Activated CD8-positive, alpha-beta memory T cell treated with anti-CD3 and anti-CD28 coated beads, Interleukin-2, amount 50 U/mL, for 1 hour (primary cell): ENCODE data around the gene ALOXE3.
A peak's percentile ranks its signal among the peaks of the same experiment; 100 is the strongest.
"Not testable (repeated sequence)": the region's sequence is repeated elsewhere in the genome, so short reads cannot be mapped to it uniquely, and the experiment has no call there.

ENCODE experiments used
- DNase-seq: peaks from one replicate; pipeline ENCODE4 v3.0.0-alpha.2; 2020; ENCODE audit errors: extremely low read depth

Gene ALOXE3

DNA sequence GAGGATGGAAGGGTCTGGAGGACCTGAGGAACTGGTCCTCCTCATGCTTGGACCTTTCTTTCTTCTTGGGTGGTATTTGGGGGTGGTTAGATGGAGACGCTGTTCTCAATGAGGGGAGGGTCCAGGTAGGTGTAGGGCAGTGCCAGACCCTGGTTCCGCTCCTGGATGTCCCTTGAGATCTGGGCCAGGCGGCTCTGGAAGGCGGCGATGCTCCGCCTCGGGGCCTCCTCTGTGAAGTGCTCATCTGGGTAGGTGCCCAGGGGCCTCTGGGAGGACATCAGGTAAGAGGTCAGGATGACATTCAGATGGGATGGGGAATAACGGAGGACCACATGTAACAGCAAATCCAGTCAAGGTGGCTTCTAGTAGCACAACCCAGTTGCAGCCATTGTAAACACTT is 21.8 kb downstream of the ALOXE3 start:
- DNase-seq, result no peak

- DNase-seq, result no peak
These were observed 23.0 kb downstream of the ALOXE3 start for GRCh38 chr17:8095361-8095760.

- DNase-seq, result no peak
These were observed 27.2 kb downstream of the ALOXE3 start for GRCh38 chr17:8091033-8091687.

GRCh38 chr17:8089728-8090127 is 28.6 kb downstream of the ALOXE3 start:
- no peak for DNase-seq

- DNase-seq, result no peak
These were observed 30.4 kb downstream of the ALOXE3 start for GRCh38 chr17:8087952-8088230.

DNA sequence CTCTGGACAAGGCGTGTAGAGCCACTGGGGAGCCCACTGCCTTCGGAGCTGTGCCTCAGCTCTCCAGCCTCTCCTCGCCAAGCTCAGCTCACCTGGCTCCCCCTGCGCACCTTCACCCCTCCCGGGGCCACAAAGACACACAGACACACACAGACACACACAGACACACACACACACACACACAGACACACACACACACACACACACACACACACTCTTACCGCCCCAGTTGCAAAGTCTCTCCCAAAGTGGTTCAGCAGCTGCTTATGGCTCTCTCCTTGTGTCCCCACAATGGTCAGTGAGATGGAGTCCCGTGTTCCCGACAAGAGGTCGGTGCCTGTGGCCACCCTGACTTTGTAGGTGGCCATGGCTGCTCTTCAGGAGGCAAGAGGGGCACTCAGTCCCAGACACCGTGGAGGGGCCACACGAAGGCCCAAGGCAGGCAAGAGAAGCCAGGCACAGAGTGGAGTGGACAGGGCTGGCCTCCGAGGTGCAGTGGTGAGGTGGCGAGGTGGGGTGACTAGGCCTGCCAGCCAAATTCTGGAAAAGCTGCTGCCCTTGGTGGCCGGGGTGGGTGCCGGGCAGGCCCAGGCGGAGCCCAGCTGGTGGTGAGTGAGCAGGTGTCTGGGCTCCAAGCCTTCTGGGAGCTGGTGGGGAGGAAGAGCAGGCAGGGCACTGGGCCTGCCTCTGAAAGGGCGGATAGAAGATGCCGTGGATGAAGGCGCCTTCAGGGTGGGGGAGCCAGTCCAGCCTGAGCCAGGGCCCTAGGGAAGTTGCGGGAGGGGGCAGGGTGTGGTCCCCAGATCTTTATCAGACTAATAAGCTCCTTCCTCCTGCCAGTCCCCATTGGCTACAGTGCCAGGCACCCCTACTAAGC is 31.0 kb downstream of the ALOXE3 start, which contains the start of gene ALOX12B:
ALOX12B (minus strand) TSS at position 642 of the 877 bp plus-strand sequence; CDS start at position 368, 274 bp downstream.
- DNase-seq, result no peak

- DNase-seq, result no peak
These were observed 34.1 kb downstream of the ALOXE3 start for GRCh38 chr17:8084250-8084649.

- no peak for DNase-seq
These were observed 36.0 kb downstream of the ALOXE3 start for GRCh38 chr17:8082292-8082691.

DNA sequence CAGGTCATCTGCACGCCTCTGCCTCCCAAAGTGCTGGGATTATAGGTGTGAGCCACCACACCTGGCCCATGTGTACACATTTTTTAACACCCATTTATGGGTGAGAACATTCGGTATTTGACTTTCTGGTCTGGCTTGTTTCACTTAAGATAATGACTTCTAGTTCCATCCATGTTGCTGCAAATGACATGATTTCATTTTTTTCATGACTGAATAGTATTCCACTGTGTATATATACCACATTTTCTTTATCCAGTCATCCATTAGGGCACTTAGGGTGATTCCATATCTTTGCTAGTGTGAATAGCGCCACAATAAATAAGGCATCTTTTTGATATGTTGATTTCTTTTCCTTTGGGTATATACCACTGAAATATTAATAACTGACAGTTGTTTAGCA is 36.4 kb downstream of the ALOXE3 start:
- DNase-seq, result no peak

DNA sequence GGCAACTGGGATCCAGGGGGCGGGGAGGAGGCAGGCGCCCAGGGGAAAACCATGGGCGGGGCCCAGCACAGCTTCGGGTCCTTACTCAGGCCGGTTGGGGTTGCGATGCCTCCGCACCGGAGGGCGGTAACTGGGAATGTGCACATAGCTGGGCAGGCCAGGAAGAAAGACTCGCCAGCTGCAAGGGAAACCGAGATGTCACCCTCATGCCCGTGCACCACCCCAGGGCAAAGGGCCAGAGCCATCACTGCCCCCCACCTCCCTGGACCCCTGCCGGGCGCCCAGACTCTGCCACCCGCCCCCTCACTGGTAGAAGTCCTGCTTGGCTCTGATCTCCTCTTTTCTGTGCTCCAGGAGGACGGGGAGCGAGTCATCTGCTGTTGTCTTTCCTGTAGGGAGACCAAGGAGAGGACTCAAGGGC is 37.5 kb downstream of the ALOXE3 start:
- DNase-seq, result no peak

- no peak for DNase-seq
These were observed 38.0 kb downstream of the ALOXE3 start for GRCh38 chr17:8080208-8080798.

DNA sequence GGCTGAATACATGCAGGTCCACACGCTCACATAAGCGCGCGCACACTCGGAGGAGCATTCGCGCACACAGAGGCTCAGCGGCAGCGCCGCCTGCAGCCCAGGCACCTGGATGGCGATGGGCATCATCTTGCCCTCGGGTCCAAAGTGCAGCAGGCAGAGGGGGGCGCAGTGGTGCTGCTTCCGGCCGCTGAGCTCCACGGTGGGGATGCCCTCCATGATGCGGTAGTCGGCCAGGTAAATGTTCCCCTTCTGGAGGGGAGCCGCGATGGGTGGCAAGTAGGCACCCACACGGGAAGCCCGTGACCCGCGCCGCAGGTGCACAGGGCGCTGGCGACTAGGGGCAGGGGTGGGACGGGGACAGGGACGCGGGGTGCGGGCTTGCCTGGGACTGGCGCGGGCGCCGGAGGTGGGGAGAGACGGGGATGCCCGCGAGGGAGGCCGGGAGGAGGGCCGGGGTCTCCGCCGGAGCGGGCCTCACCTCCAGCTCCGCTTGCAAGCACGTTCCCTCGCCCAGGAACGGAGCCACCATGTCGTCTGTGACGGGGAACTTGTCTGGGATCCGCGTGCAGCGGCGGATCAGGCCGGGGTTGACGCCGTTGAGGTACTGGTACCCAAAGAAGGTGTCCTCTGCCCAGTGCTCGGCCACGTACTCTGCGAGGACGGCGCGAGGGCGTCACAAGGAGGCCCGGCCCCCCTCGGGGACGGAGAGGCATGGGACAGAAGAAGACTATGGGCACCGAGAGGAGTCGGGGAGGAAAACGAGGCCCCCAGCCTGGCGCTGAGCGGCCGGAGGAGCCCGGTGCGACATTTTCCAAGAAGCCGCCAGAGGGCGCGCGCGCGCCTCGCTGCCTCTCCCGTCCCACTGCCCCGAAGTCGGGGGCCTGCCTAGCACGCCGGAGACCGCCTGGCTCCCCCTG is 38.8 kb downstream of the ALOXE3 start:
- DNase-seq, result peak; percentile 39

DNA sequence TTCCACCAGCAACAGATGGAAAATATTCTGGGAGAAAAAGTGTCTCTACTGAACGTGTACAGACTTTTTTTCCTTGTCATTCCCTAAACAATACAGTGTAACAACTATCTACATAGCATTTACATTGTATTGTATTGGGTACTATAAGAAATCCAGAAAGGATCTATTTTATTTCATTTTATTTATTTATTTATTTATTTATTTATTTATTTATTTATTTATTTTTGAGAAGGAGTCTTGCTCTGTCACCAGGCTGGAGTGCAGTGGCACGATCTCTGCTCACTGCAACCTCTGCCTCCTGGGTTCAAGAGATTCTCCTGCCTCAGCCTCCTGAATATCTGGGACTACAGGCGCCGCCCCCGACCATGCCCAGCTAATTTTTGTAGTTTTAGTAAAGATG is 40.4 kb downstream of the ALOXE3 start:
- DNase-seq, result not testable (repeated sequence)

DNA sequence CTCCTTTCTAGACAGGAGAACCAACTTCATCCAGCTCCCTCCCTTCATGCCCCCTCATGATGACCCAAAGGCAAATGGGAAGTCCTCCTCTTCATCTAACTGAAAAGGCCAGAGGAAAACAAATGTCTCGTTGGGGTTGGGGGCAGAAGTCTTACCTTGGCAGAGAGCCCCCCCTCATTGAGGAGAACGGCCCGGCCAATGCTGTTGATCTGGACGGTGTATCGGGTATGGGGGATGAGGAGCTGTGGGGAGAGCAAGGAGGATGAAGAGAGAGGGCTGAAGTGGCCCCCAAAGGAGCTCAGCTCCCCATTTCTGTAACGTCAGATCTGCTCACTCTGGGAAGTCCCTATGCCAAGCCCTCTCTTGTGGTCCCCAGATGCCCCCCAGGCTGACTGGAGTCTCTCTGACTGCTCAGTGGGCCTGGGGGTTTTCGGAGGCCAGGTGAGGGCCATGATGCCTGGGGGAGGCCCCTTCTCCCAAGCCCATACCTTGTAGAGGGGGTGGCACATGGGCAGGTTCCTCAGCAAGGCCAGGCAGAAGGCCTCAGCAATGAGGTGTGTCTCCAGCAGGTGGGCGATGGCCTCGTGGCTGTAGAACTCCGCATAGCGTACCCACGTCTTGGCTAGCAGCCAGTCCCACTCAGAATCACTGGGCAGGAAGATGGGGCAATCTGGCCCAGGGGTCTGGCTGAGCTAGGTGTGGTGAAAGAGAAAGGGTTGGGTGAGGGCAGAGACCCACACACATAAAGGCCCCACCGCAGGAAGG is 41.6 kb downstream of the ALOXE3 start:
- no peak for DNase-seq

DNA sequence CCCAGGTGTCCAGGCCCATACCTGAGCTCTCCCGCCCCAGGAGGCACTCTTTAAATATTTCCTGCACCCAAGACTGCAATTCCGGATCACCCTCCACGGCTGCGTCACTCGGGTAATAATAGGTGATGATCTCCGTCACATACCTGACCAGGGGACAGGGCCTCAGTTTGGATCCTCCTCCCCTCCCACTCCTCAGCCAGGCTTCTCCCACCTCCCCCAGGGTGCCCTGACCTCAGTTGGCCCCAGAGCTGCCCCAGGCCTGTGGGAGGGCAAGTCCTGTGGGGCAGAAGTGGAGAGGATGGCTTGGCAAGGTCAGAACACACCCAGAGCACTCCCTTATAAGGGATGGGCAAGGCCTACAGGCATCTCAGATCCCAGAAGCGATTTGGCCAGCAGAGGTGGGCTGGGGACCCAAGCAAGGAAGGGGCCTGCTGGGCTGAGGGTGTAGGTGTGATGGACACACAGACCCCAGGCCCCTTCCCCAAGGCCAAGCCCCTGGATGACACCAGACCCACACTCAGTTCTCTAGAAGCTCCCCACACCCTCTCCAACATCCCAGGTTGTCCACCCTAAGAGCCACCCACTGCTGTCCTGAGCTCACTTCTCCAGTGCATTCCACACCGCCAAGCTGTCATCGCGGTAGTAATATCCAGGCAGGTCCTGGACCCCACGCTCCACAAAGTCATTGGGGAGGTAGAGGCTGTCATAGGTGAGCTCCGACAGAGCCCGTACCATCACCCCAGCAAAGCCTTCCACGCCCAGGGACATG is 42.6 kb downstream of the ALOXE3 start:
- DNase-seq, result no peak

GRCh38 chr17:8075081-8075480 is 43.2 kb downstream of the ALOXE3 start:
- DNase-seq, result no peak

GRCh38 chr17:8074554-8074953 is 43.8 kb downstream of the ALOXE3 start:
- no peak for DNase-seq

- peak; percentile 43 for DNase-seq
These were observed 44.5 kb downstream of the ALOXE3 start for GRCh38 chr17:8073627-8074484.

GRCh38 chr17:8072729-8073461 is 45.4 kb downstream of the ALOXE3 start:
- DNase-seq, result no peak
